ENCODE results near the gene PDXDC1. TPM values are rescaled to one million over a fixed set of nuclear protein-coding genes. Genes with fewer than 3 reads are reported as not detected.
"Not testable (repeated sequence)": the region's sequence is repeated elsewhere in the genome, so short reads cannot be mapped to it uniquely, and the experiment has no call there.

Gene PDXDC1
- total and polyA plus RNA-seq, 9 of the 15 experiments (the other 6 are each of a cell fraction or from before 2014, with no cell fraction given), result 5.1 to 95.4 (median 45.8) TPM

DNA sequence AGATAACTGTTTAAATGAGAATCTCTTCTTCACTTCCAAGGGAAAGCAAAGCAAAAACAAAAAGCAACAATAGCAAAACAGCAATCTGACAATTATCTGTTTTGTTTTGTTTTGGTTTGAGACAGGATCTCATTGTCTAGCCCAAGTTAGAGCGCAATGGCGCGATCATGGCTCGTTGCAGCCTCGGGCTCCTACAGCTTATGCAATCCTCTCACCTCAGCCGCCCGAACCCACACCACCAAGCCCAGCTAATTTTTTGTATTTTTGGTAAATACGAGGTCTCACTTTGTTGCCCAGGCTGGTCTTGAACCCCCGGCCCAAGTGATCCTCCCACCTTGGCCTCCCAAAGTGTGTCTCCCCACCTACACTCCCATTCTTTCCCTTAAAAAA, 121.8 kb downstream of the PDXDC1 start:
- CTCF ChIA-PET (ENCODE audit: low intra/inter-chr PET ratio); H3K9me3 ChIP-seq (replicated peaks; ENCODE audit: control insufficient read depth, insufficient read depth, low read depth, low read length); H3K4me3 ChIP-seq; H3K27me3 ChIP-seq (ENCODE audit: control insufficient read depth in 2 of 2, insufficient read depth in 2 of 2, low read length in 2 of 2); H3K4me1 ChIP-seq (replicated peaks in 1 of 2; ENCODE audit: control insufficient read depth in 2 of 2, insufficient read depth in 2 of 2, low read length in 2 of 2); H3K27ac ChIP-seq (ENCODE audit: extremely low read depth, low read depth, low read length); H3K9me1 ChIP-seq (ENCODE audit: control insufficient read depth, insufficient read depth, low read length); ATAC-seq; DNase-seq (ENCODE audit: extremely low read depth in 1 of 4, low spot score in 3 of 4); H4K20me1 ChIP-seq (replicated peaks; ENCODE audit: control insufficient read depth, insufficient read depth, low read length); FAIRE-seq; H3K9ac ChIP-seq (ENCODE audit: insufficient read depth in 1 of 2, low read depth in 2 of 2, low read length in 2 of 2); H3K4me2 ChIP-seq (ENCODE audit: insufficient read depth, low read length); H2AFZ ChIP-seq (ENCODE audit: low read depth, low read length); BruUV-seq (replicated peaks); POLR2A ChIA-PET; intact Hi-C loops (cut with micrococcal nuclease); H3K36me3 ChIP-seq (ENCODE audit: control insufficient read depth, insufficient read depth, low read length): not testable (repeated sequence)
- peaks cover 24% of the 10 kb centered on the region for H3K79me2 ChIP-seq (ENCODE audit: control insufficient read depth, insufficient read depth, low read length)
- in situ Hi-C loops (cut with MboI), result loop anchor here (25.0 kb wide), 1 partner anchor 1416 kb away; no protein-coding TSS in a partner anchor
- TF ChIP-seq, protein P1, sequence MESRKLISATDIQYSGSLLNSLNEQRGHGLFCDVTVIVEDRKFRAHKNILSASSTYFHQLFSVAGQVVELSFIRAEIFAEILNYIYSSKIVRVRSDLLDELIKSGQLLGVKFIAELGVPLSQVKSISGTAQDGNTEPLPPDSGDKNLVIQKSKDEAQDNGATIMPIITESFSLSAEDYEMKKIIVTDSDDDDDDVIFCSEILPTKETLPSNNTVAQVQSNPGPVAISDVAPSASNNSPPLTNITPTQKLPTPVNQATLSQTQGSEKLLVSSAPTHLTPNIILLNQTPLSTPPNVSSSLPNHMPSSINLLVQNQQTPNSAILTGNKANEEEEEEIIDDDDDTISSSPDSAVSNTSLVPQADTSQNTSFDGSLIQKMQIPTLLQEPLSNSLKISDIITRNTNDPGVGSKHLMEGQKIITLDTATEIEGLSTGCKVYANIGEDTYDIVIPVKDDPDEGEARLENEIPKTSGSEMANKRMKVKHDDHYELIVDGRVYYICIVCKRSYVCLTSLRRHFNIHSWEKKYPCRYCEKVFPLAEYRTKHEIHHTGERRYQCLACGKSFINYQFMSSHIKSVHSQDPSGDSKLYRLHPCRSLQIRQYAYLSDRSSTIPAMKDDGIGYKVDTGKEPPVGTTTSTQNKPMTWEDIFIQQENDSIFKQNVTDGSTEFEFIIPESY (CRISPR knock-in tag; IDR thresholded peaks at IDR 0.05), result peak; percentile 73
- WGBS (ENCODE audit: insufficient coverage, low coverage, missing lambda C conversion rate), result 65% methylated on average over 7 of the region's 9 CpGs

GRCh38 chr16:15099366-15099909, 124.6 kb downstream of the PDXDC1 start:
- in situ Hi-C loops (cut with MboI), result loop anchor here (25.0 kb wide), 1 partner anchor 1413 kb away; no protein-coding TSS in a partner anchor
- DNase-seq (ENCODE audit: extremely low read depth in 1 of 4, low spot score in 3 of 4); H3K79me2 ChIP-seq (ENCODE audit: control insufficient read depth, insufficient read depth, low read length); H3K9ac ChIP-seq (ENCODE audit: insufficient read depth in 1 of 2, low read depth in 2 of 2, low read length in 2 of 2); CTCF ChIA-PET (ENCODE audit: low intra/inter-chr PET ratio); H4K20me1 ChIP-seq (replicated peaks; ENCODE audit: control insufficient read depth, insufficient read depth, low read length); intact Hi-C loops (cut with micrococcal nuclease); FAIRE-seq; H3K4me2 ChIP-seq (ENCODE audit: insufficient read depth, low read length); H3K4me1 ChIP-seq (replicated peaks in 1 of 2; ENCODE audit: control insufficient read depth in 2 of 2, insufficient read depth in 2 of 2, low read length in 2 of 2); H3K9me1 ChIP-seq (ENCODE audit: control insufficient read depth, insufficient read depth, low read length); ATAC-seq; H3K36me3 ChIP-seq (ENCODE audit: control insufficient read depth, insufficient read depth, low read length); POLR2A ChIA-PET; H3K9me3 ChIP-seq (replicated peaks; ENCODE audit: control insufficient read depth, insufficient read depth, low read depth, low read length); H2AFZ ChIP-seq (ENCODE audit: low read depth, low read length); BruUV-seq (replicated peaks); H3K4me3 ChIP-seq; H3K27me3 ChIP-seq (ENCODE audit: control insufficient read depth in 2 of 2, insufficient read depth in 2 of 2, low read length in 2 of 2); H3K27ac ChIP-seq (ENCODE audit: extremely low read depth, low read depth, low read length): not testable (repeated sequence)
- 50% methylated on average over 1 of the region's 2 CpGs for WGBS (ENCODE audit: insufficient coverage, low coverage, missing lambda C conversion rate)

- in situ Hi-C loops (cut with MboI); H3K9me3 ChIP-seq (replicated peaks; ENCODE audit: control insufficient read depth, insufficient read depth, low read depth, low read length); POLR2A ChIA-PET; H3K27me3 ChIP-seq (ENCODE audit: control insufficient read depth in 2 of 2, insufficient read depth in 2 of 2, low read length in 2 of 2); H3K4me3 ChIP-seq; BruUV-seq (replicated peaks); H3K9me1 ChIP-seq (ENCODE audit: control insufficient read depth, insufficient read depth, low read length); H4K20me1 ChIP-seq (replicated peaks; ENCODE audit: control insufficient read depth, insufficient read depth, low read length); H3K4me2 ChIP-seq (ENCODE audit: insufficient read depth, low read length); H3K27ac ChIP-seq (ENCODE audit: extremely low read depth, low read depth, low read length); H3K79me2 ChIP-seq (ENCODE audit: control insufficient read depth, insufficient read depth, low read length); FAIRE-seq; H2AFZ ChIP-seq (ENCODE audit: low read depth, low read length); H3K36me3 ChIP-seq (ENCODE audit: control insufficient read depth, insufficient read depth, low read length); CTCF ChIA-PET (ENCODE audit: low intra/inter-chr PET ratio); H3K9ac ChIP-seq (ENCODE audit: insufficient read depth in 1 of 2, low read depth in 2 of 2, low read length in 2 of 2); intact Hi-C loops (cut with micrococcal nuclease); H3K4me1 ChIP-seq (replicated peaks in 1 of 2; ENCODE audit: control insufficient read depth in 2 of 2, insufficient read depth in 2 of 2, low read length in 2 of 2); DNase-seq (ENCODE audit: extremely low read depth in 1 of 4, low spot score in 3 of 4): not testable (repeated sequence)
- peak; percentile 65; the same call in 2 of the 3 replicates for ATAC-seq
- WGBS (ENCODE audit: insufficient coverage, low coverage, missing lambda C conversion rate), result 20% methylated on average over 5 of the region's 5 CpGs
Observed at GRCh38 chr16:15100372-15100987, 125.7 kb downstream of the PDXDC1 start.

Data from K562 (cell line).